ENCODE measurements around the gene PCDH9.

The PCDH9 gene

DNA sequence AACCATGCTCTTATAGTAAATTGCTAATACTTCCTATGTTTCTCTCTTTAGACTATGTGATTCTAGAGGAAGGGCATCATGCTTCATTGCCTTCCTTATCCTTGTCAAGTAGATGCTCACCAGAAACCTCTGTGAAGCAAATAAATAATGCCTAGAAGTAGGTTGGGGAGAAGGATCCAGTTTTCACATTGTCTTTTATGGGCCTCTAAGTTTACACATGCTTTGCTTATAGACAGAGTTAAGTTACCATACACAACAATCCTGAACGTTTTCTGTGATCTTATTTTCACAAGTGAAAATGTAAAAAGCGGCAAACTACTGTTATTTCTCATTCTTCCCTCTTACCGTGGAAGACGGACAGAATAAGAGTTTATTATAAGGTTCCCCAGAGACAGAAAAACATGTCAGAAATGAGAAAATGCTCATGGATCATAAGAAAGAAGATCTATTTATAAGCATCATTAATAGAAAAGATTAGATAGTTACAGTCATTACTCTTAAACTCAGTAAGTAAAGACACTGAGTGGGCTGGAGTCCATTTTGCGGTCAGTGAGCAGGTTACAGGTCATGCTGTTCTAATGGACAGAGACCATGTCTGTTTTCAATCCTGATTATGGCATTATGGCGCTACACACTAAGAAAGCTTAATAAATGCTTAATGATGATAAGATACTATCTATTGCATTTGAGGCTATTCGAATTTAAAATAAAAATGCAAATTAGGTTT lies 723.9 kb downstream of the PCDH9 start:
- no peak for DNase-seq

DNA sequence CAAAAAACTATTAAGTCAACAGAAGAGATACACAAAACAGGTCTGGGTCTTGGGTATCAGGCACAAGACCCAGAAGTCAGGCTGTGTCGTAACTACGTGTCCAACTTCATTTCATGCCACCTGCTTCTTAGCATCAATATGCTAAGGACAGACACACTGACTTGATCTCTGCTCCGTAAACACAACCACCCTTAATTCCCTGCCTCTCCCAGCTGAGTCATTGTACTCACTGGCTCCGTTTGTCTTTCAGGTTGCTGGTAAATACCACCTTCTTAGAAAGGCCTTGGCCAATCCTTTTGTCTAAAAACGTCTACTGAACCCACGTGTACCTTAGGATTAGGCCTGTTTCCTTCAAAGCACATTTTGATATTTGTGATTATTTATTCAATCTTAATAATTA lies 726.2 kb downstream of the PCDH9 start:
- no peak for DNase-seq

GRCh38 chr13:66501181-66501580 lies 729.0 kb downstream of the PCDH9 start:
- no peak for DNase-seq

GRCh38 chr13:66492479-66492878 lies 737.7 kb downstream of the PCDH9 start:
- no peak for DNase-seq

DNA sequence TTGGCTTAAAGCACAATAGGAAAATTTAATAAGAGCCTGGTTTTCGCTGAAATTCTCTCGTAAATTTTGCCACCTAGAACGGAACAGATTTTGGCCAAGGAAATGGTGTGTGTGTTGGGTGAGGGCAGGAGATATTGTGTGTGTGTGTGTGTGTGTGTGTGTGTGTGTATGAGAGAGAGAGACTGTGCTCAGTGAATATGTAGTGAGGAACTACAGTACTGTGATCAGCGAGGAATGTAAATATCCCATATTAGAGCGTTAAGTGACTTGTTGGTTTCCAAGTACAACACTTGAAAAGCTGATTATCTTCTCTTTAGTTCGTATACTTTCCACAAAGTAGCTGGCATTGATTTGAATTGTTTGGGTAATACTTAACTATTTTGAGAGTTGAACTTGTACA lies 738.9 kb downstream of the PCDH9 start:
- DNase-seq = no peak

DNA sequence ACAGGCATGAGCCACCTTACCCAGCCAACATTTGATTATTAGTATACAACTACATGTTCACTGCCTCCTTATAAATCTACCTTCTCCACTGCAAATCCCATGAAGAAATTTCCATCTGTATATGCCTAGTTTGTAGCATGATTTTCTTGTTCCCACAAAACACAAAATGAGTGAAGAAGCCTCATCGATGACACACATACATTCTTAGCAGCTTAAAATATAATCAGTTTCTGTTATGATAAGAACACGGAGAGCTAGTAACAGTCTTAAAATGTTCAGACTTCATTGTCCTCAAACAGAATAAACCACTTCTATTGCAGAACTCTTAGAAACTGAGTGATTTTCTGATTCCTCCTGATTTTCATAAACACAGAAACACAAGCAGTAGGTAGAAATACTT lies 740.5 kb downstream of the PCDH9 start:
- DNase-seq = no peak

- DNase-seq = no peak
These were observed 741.0 kb downstream of the PCDH9 start for GRCh38 chr13:66489172-66489571.

GRCh38 chr13:66483712-66484111 lies 746.4 kb downstream of the PCDH9 start:
- DNase-seq = no peak

- no peak for DNase-seq
These were observed 747.3 kb downstream of the PCDH9 start for GRCh38 chr13:66482836-66483235.

DNA sequence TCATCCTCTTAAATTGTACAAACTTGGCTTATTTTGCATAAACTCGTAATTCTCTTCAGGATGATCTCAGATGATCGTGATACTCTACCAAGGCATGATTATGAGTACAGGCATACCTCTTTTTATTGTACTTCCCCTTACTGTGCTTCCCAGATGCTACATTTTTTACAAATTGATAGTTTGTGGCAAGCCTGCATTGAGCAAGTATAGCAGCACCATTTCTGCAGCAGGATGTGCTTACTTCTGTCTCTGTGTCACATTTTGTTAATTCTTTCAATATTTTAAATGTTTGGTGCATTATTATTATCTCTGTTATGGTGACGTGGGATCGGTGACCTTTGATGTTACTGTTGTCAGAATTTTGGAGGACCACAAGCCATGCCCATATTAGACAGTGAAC lies 752.3 kb downstream of the PCDH9 start:
- DNase-seq = no peak

DNA sequence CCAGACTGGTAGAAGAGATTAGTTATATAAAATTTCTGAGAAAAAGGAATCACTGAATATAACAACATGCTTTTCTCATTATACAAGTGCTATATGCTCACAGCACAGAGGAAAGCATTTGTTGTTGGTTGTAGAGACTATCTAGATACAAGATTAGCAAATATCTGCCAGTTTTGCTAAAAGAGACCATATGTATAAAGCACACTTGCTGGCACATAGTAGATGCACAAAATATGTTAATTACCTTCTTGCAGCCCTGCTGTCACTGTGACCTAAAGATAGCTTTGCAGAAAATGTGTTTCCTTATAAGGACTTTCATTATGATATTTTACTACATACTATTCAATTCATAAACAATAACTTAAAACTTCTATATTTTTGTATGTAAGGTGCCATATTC lies 755.1 kb downstream of the PCDH9 start:
- DNase-seq = no peak

DNA sequence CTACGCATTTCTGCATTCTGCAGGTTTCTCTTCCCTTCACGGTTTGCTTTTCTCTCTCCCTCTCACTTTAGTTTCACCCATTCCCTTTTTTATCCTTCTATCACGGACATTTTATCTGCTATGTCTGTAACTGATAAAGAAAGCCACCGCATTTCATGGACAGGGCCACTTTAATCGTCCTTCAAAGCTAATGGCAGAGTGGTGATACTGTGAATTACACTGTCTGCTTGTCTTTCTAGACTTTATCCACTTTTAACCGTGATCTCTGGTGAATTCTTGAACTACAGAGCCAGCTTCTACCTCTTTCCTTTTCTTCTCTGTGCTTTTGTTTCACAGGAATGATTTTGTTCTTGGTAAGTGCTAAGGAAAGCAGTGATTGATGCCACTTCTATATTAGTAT lies 760.4 kb downstream of the PCDH9 start:
- DNase-seq = no peak

GRCh38 chr13:66468656-66469055 lies 761.5 kb downstream of the PCDH9 start:
- no peak for DNase-seq

DNA sequence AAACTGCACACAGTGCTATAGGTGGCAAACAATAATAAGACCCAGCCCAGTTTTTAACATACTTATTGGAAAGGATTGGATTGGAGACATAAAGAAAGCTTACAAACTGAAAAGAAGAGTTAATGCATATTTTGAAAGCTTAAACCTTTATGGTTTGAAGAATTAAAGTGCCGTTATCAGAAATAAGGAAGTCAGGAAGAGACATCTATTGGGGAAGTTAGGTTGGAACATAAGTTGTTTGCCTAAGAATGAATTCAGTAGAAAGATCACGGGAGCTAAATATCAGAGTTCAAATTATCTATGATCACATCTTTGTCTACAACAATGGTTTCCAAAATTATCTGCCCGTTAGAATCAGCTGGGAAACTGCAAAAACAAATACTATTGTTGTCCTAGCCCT lies 767.9 kb downstream of the PCDH9 start:
- DNase-seq = no peak

- DNase-seq = no peak
These were observed 769.1 kb downstream of the PCDH9 start for GRCh38 chr13:66461021-66461420.

DNA sequence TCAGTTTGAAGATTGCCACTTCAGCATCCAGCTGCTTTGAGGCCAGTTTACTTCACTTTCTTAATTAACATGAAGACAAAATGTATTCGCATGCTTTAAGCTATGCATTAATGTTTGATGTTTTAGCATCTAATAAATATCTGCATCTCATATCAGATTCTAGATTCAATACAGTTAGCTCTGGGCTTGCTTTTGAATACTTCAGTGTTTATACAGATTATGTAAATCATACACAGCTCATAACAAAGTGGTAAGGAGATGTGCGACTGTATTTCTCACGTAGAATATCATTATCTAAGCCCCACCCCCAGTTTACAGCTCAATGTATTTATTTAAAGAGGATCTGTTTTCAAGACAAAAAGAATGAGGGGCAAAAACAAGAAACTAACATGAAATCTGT lies 770.5 kb downstream of the PCDH9 start:
- no peak for DNase-seq

DNA sequence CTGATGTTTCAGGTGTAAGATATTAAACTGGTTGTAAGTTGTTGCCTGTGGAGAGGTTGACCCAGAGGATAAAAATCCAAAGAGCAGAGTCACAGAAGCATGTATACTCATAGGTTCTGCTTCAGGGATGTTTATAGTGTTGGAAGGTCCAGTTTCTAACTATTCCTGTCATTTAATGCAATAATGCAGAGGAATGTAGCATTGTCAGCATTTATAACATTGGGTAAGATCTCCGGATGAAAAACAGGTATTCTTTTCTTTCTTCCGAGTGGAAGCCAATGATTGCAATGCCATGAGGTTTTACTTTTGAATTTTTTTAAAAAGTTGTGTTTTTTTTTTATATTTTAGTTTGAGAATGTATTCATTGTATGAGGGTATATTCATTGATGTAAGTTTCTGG lies 771.0 kb downstream of the PCDH9 start:
- no peak for DNase-seq

- no peak for DNase-seq
These were observed 783.7 kb downstream of the PCDH9 start for GRCh38 chr13:66446413-66446812.

DNA sequence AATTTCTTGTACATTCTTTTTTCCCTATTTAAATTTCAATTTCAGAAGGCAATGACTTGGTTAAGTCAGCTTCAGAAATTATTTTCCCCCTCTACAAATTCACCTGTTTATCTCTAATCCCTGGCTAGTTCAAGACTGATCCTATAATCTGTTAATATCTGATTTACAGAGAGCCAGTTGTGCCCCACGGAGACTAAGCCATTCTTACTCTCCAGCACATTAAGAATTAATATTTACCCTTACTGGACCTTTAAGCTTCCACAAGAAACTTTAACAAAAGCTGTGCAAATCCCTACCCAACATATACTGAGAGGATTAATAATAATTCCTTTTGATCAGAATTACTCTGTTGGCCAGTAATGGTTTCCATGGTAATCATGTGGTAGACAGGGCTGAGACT lies 786.2 kb downstream of the PCDH9 start:
- DNase-seq = no peak

- DNase-seq = no peak
These were observed 789.2 kb downstream of the PCDH9 start for GRCh38 chr13:66440938-66441337.

DNA sequence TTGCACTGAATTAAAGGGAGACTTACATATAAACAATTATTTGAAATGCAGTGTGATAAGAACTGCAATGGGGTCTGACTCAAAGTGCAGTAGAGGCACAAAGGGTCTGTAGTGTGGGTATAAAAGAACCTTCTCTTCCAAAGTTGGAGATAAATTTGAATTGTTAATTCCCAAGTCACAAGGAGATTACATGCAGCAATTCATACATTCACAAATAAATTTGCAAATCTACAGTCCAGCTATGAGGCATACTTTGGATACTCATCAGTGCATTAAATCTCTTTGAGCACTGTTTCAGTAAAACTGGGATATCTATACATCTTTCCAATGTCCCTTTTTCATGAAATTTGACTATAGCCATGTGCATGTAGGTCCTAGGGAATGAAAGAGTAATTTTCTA lies 799.4 kb downstream of the PCDH9 start:
- no peak for DNase-seq

- no peak for DNase-seq
These were observed 799.9 kb downstream of the PCDH9 start for GRCh38 chr13:66430269-66430668.

DNA sequence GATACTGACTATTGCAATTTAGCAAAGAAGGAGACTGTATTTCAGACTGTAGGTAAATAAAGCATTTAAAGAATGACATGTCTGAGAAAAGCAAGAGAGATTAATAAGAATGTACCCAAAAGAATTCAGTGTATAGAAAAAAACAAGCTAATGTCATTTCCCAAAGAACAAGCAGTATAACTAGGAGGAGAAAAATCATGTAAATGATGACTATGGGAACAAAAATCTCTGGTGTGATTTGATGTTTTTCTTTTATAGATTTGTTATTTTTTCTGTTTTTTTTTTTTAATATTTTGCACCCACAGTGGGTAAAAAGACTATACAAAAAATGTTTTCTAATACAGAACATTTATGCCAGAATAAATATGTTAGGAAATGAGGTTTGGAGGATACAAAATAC lies 801.0 kb downstream of the PCDH9 start:
- DNase-seq = no peak

DNA sequence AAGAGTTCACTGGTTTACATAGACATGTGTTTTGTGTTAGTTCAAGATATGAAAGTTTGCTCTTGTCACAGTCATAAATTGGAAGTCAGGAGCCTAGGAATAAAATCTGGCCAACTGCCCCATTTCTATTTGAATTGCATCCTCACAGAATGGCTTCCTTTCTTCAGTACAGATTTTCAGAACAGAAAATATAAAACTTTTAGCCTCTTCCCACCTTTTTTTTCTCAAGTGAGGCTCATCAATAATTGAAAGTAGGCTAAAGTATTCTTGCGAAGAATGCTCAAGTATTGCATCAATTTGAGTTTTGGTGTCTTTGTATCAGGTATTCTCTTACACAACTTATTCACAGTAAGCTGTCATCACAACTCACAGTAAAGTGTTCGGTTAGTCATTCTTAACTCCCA lies 802.7 kb downstream of the PCDH9 start:
- no peak for DNase-seq

GRCh38 chr13:66425741-66426140 lies 804.4 kb downstream of the PCDH9 start:
- no peak for DNase-seq

DNA sequence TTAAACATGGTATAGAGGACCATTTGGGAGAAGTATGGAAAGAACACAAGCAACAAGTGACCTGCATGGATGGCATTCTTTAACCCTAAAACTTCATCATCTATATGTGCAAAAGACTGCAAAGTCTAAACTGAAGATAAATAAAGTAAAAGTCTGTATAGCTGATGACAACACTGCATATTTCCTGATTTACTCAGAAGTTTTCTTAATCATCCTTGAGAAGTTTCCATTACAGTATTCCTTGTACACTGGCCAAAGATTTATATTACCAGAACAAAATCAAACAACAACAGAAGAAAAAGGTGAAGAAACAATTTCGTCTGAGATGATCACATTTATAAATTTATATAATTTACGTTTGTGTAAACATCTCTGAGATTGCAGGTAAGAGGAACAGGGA lies 805.7 kb downstream of the PCDH9 start:
- no peak for DNase-seq

Data from CD4-positive, alpha-beta T cell treated with Interleukin-6 for 4 hours (primary cell).